Measurements from ENCODE around the gene PPP1R9B. TPM values are rescaled to one million over a fixed set of nuclear protein-coding genes. Genes with fewer than 3 reads are reported as not detected.
A peak's percentile ranks its signal among the peaks of the same experiment; 100 is the strongest.

PPP1R9B gene
- total and polyA plus RNA-seq, 5 donors from 2014 or later = 0.41 to 85.4 (median 0.45) TPM

GRCh38 chr17:50164697-50164988, 14.2 kb upstream of the PPP1R9B start:
- H3K4me1 ChIP-seq (ENCODE audit: control insufficient read depth, insufficient read depth, low read length, poor library complexity, severe bottlenecking) = peaks cover 27% of the 10 kb centered on the region
- H3K36me3 ChIP-seq (ENCODE audit: control insufficient read depth, insufficient read depth, low read length) = no peaks in the 10 kb centered on the region
- no peak overlapping the region for H3K27ac Mint-ChIP-seq

GRCh38 chr17:50163843-50164696, 13.6 kb upstream of the PPP1R9B start:
- Histone ChIP-seq H3K9me3 (ENCODE audit: control insufficient read depth in 2 of 2, low read length in 2 of 2) (no peaks in the 10 kb centered on the region), H3K36me3 (ENCODE audit: control insufficient read depth, insufficient read depth, low read length) (no peaks in the 10 kb centered on the region), H3K4me3 (ENCODE audit: low read depth, low read length) (no peak overlapping the region), H3K4me1 (ENCODE audit: control insufficient read depth, insufficient read depth, low read length, poor library complexity, severe bottlenecking) (peaks cover 22% of the 10 kb centered on the region), H3K27ac (ENCODE audit: insufficient read depth, low read length, poor library complexity, severe bottlenecking) (no peak overlapping the region), H3K27me3 (ENCODE audit: control insufficient read depth, insufficient read depth, low read length) (no peaks in the 10 kb centered on the region)
- peak overlapping the region in 1 of 3 donors; percentile 54 for H3K27ac Mint-ChIP-seq
- H3K27me3 Mint-ChIP-seq = peaks cover 14% of the 10 kb centered on the region
- peaks cover 0 to 4% (median 0%) of the 10 kb centered on the region in 7 donors for H3K9me3 Mint-ChIP-seq
- H3K4me1 Mint-ChIP-seq = peaks cover 5 to 25% (median 18%) of the 10 kb centered on the region in 4 donors
- H3K36me3 Mint-ChIP-seq = no peaks in the 10 kb centered on the region
- H3K4me3 Mint-ChIP-seq = peak overlapping the region in 1 of 4 donors; percentile 32
- ATAC-seq (ENCODE audit: low read depth in 2 of 2) (no peak), DNase-seq (no peak)

More at GRCh38 chr17:50164697-50164988, 14.2 kb upstream of the PPP1R9B start:
- Histone ChIP-seq H3K27ac (ENCODE audit: insufficient read depth, low read length, poor library complexity, severe bottlenecking) (no peak overlapping the region), H3K9me3 (ENCODE audit: control insufficient read depth in 2 of 2, low read length in 2 of 2) (no peaks in the 10 kb centered on the region), H3K4me3 (ENCODE audit: low read depth, low read length) (no peak overlapping the region), H3K27me3 (ENCODE audit: control insufficient read depth, insufficient read depth, low read length) (no peaks in the 10 kb centered on the region)
- peaks cover 16% of the 10 kb centered on the region for H3K27me3 Mint-ChIP-seq
- peaks cover 0 to 4% (median 0%) of the 10 kb centered on the region in 7 donors for H3K9me3 Mint-ChIP-seq
- H3K36me3 Mint-ChIP-seq = no peaks in the 10 kb centered on the region
- no peak overlapping the region for H3K4me3 Mint-ChIP-seq
- peaks cover 5 to 29% (median 20%) of the 10 kb centered on the region in 4 donors for H3K4me1 Mint-ChIP-seq
- ATAC-seq (ENCODE audit: low read depth in 2 of 2) (no peak), DNase-seq (no peak)

- Mint-ChIP-seq H3K27me3 (peaks cover 9% of the 10 kb centered on the region), H3K9me3 (peaks cover 0 to 5% (median 0%) of the 10 kb centered on the region in 7 donors), H3K4me1 (peaks cover 10 to 31% (median 22%) of the 10 kb centered on the region in 4 donors), H3K27ac (peak overlapping the region in 2 of 3 donors; percentile 12 to 70), H3K4me3 (peak overlapping the region in 3 of 4 donors; percentile 24 to 43 (median 37)), H3K36me3 (no peaks in the 10 kb centered on the region)
- Histone ChIP-seq H3K4me1 (ENCODE audit: control insufficient read depth, insufficient read depth, low read length, poor library complexity, severe bottlenecking) (peaks cover 22% of the 10 kb centered on the region), H3K4me3 (ENCODE audit: low read depth, low read length) (no peak overlapping the region), H3K36me3 (ENCODE audit: control insufficient read depth, insufficient read depth, low read length) (no peaks in the 10 kb centered on the region), H3K27me3 (ENCODE audit: control insufficient read depth, insufficient read depth, low read length) (no peaks in the 10 kb centered on the region), H3K9me3 (ENCODE audit: control insufficient read depth in 2 of 2, low read length in 2 of 2) (no peaks in the 10 kb centered on the region), H3K27ac (ENCODE audit: insufficient read depth, low read length, poor library complexity, severe bottlenecking) (no peak overlapping the region)
- ATAC-seq (ENCODE audit: low read depth in 2 of 2) (no peak), DNase-seq (peak in 1 of 3 donors; percentile 12)
These were observed 12.2 kb upstream of the PPP1R9B start for GRCh38 chr17:50162466-50163254.

- Mint-ChIP-seq H3K4me1 (peaks cover 10 to 36% (median 22%) of the 10 kb centered on the region in 4 donors), H3K36me3 (no peaks in the 10 kb centered on the region), H3K4me3 (peak overlapping the region in 3 of 4 donors; percentile 31 to 68 (median 52)), H3K27ac (peak overlapping the region; percentile 62 to 84 (median 80)), H3K9me3 (peaks cover 0 to 5% (median 0%) of the 10 kb centered on the region in 7 donors), H3K27me3 (peaks cover 9% of the 10 kb centered on the region)
- Histone ChIP-seq H3K36me3 (ENCODE audit: control insufficient read depth, insufficient read depth, low read length) (no peaks in the 10 kb centered on the region), H3K9me3 (ENCODE audit: control insufficient read depth in 2 of 2, low read length in 2 of 2) (no peaks in the 10 kb centered on the region), H3K27ac (ENCODE audit: insufficient read depth, low read length, poor library complexity, severe bottlenecking) (no peak overlapping the region), H3K27me3 (ENCODE audit: control insufficient read depth, insufficient read depth, low read length) (no peaks in the 10 kb centered on the region), H3K4me3 (ENCODE audit: low read depth, low read length) (peak overlapping the region; percentile 80), H3K4me1 (ENCODE audit: control insufficient read depth, insufficient read depth, low read length, poor library complexity, severe bottlenecking) (peaks cover 22% of the 10 kb centered on the region)
- no peak for DNase-seq
- ATAC-seq (ENCODE audit: low read depth in 2 of 2) = no peak
These were observed 11.4 kb upstream of the PPP1R9B start for GRCh38 chr17:50161911-50162288.

GRCh38 chr17:50161023-50161910, 10.8 kb upstream of the PPP1R9B start:
- Mint-ChIP-seq H3K27me3 (peaks cover 9% of the 10 kb centered on the region), H3K9me3 (peaks cover 0 to 5% (median 0%) of the 10 kb centered on the region in 7 donors), H3K27ac (peak overlapping the region; percentile 62 to 84 (median 80)), H3K4me1 (peaks cover 10 to 36% (median 22%) of the 10 kb centered on the region in 4 donors), H3K36me3 (no peaks in the 10 kb centered on the region), H3K4me3 (peak overlapping the region; percentile 31 to 90 (median 60))
- H3K36me3 ChIP-seq (ENCODE audit: control insufficient read depth, insufficient read depth, low read length) = no peaks in the 10 kb centered on the region
- H3K4me1 ChIP-seq (ENCODE audit: control insufficient read depth, insufficient read depth, low read length, poor library complexity, severe bottlenecking) = peaks cover 22% of the 10 kb centered on the region
- ATAC-seq (ENCODE audit: low read depth in 2 of 2) (peak; percentile 94 to 97), DNase-seq (peak; percentile 90 to 94 (median 91))
- peak overlapping the region; percentile 34 for H3K27ac ChIP-seq (ENCODE audit: insufficient read depth, low read length, poor library complexity, severe bottlenecking)
- no peaks in the 10 kb centered on the region for H3K27me3 ChIP-seq (ENCODE audit: control insufficient read depth, insufficient read depth, low read length)
- peak overlapping the region; percentile 80 for H3K4me3 ChIP-seq (ENCODE audit: low read depth, low read length)
- no peaks in the 10 kb centered on the region for H3K9me3 ChIP-seq (ENCODE audit: control insufficient read depth in 2 of 2, low read length in 2 of 2)

GRCh38 chr17:50157891-50158290, 7.4 kb upstream of the PPP1R9B start:
- H3K36me3 ChIP-seq (ENCODE audit: control insufficient read depth, insufficient read depth, low read length) = no peaks in the 10 kb centered on the region
- no peaks in the 10 kb centered on the region for H3K9me3 ChIP-seq (ENCODE audit: control insufficient read depth in 2 of 2, low read length in 2 of 2)
- peaks cover 9% of the 10 kb centered on the region for H3K27me3 Mint-ChIP-seq
- ATAC-seq (ENCODE audit: low read depth in 2 of 2) (peak in 1 of 2 donors; percentile 20), DNase-seq (peak in 1 of 3 donors; percentile 87)
- peak overlapping the region in 2 of 4 donors; percentile 8 to 66 for H3K4me3 Mint-ChIP-seq
- no peaks in the 10 kb centered on the region for H3K27me3 ChIP-seq (ENCODE audit: control insufficient read depth, insufficient read depth, low read length)
- H3K4me1 ChIP-seq (ENCODE audit: control insufficient read depth, insufficient read depth, low read length, poor library complexity, severe bottlenecking) = peaks cover 22% of the 10 kb centered on the region
- peaks cover 0 to 1% (median 0%) of the 10 kb centered on the region in 7 donors for H3K9me3 Mint-ChIP-seq
- peak overlapping the region in 2 of 3 donors; percentile 46 to 86 for H3K27ac Mint-ChIP-seq
- H3K36me3 Mint-ChIP-seq = no peaks in the 10 kb centered on the region
- H3K4me1 Mint-ChIP-seq = peaks cover 10 to 45% (median 27%) of the 10 kb centered on the region in 4 donors
- H3K27ac ChIP-seq (ENCODE audit: insufficient read depth, low read length, poor library complexity, severe bottlenecking) = no peak overlapping the region
- no peak overlapping the region for H3K4me3 ChIP-seq (ENCODE audit: low read depth, low read length)
